Measurements from ENCODE around the gene CELA3A.

GRCh38 chr1:22053017-22053860 lies 51.8 kb downstream of the CELA3A start:
- TF ChIP-seq ZNF384 (IDR thresholded peaks at IDR 0.05): no peak
- no peak for TF ChIP-seq FOXM1 (IDR thresholded peaks at IDR 0.05; ENCODE audit: borderline replicate concordance)
- TF ChIP-seq FOXK2 (IDR thresholded peaks at IDR 0.05): no peak
- no peak for TF ChIP-seq FOXA1 (IDR thresholded peaks at IDR 0.05)
- no peak for TF ChIP-seq TARDBP (IDR thresholded peaks at IDR 0.05)
- TF ChIP-seq SUZ12 (IDR thresholded peaks at IDR 0.05): no peak
- TF ChIP-seq SP1 (IDR thresholded peaks at IDR 0.05): no peak
- TF ChIP-seq ELF4 (IDR thresholded peaks at IDR 0.05): no peak
- TF ChIP-seq NFRKB (IDR thresholded peaks at IDR 0.05): no peak
- no peak for TF ChIP-seq BHLHE40 (IDR thresholded peaks at IDR 0.05; ENCODE audit: borderline replicate concordance)
- TF ChIP-seq CTBP1 (IDR thresholded peaks at IDR 0.05; ENCODE audit: borderline replicate concordance): no peak
- TF ChIP-seq HDGF (IDR thresholded peaks at IDR 0.05; ENCODE audit: borderline replicate concordance): no peak
- no peak for TF ChIP-seq L3MBTL2 (conservative IDR thresholded peaks at IDR 0.05)
